IPS DF 4.7 (cell line): Measurements from ENCODE around the gene TPRX2.
"Not testable (repeated sequence)": the region's sequence is repeated elsewhere in the genome, so short reads cannot be mapped to it uniquely, and the experiment has no call there.

Experiments used
- DNase-seq: peaks from one replicate; pipeline ENCODE4 v3.0.0-alpha.2; 2013; ENCODE audit warnings: low spot score; ENCODE audit errors: extremely low read depth

TPRX2 gene, protein sequence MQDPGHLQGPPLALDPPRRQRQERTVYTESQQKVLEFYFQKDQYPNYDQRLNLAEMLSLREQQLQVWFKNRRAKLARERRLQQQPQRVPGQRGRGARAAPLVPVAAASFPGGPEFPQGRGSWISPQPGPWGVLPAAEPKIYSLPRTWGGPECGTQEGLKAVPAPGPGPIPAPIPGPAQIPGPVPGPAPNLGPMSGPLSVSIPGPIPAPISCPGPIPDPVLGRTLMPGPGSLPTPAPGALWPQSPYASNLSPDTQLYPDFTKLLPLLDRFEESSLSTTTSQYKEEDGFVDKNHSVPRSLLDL

DNA sequence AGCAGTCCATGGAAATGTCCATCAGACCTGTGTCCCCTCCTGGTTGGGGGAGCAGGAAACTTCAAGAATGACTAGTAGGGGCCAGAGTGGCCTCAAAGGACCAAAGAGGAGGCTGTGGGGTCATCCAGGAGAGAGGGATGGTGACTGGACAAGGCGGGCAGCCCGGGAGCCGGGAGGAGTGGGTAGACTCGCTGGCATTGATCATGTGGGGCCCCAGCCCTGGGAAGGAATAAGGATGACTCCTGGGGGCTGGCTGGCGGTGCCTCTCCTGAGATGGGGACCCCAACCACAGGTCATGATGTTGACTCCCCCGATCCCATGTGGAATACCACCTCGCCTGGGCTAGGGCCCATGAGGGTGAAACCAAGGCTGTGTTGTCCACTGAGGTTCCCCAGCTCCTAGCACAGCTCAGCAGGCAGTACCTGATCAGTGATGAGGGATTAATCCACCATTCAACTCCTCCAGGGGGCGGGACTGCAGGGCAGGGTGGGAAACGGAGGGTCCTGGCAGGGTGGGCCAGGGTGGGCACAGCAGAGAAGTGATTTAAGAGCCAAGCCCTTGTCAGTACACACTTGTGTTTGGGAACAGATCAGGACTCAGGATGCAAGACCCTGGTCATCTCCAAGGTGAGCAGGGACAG, at the start of gene TPRX2:
TSS of gene TPRX2 (plus strand) at position 590 of the 640 bp plus-strand sequence. CDS start at position 602, 12 bp downstream.
- not testable (repeated sequence) for DNase-seq

- DNase-seq = peak; percentile 36
These were observed 45.6 kb upstream of the TPRX2 start for GRCh38 chr19:47813304-47813994.

- DNase-seq = no peak
These were observed 45.1 kb upstream of the TPRX2 start for GRCh38 chr19:47813995-47814328.

- DNase-seq = not testable (repeated sequence)
These were observed 42.8 kb upstream of the TPRX2 start for GRCh38 chr19:47816270-47816669.

GRCh38 chr19:47818221-47818620, 40.8 kb upstream of the TPRX2 start:
- DNase-seq = not testable (repeated sequence)

DNA sequence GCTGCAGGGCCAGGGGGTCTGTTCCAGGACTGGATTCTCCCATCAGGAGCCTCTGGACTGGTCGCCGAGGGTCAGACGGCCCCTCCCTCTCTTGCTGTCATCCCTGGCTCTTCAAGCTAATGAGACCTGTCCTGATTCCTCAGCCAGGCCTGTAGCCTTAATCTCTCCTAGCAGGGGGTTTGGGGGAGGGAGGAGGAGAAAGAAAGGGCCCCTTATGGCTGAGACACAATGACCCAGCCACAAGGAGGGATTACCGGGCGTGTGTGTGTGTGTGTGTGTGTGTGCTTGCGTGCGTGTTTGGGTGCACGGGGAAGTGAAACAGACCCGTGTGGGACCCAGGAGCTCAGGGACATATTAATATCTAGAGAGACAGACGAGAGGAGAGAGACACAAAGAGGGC, 39.2 kb upstream of the TPRX2 start:
- no peak for DNase-seq

- no peak for DNase-seq
These were observed 38.6 kb upstream of the TPRX2 start for GRCh38 chr19:47820410-47820809.

- DNase-seq = no peak
These were observed 37.5 kb upstream of the TPRX2 start, which contains the start of gene CRX for GRCh38 chr19:47821460-47822020. TSS of gene CRX (plus strand) at chr19:47821937. CDS start at chr19:47834444, 12,507 bp downstream.

GRCh38 chr19:47824396-47824795, 34.6 kb upstream of the TPRX2 start:
- DNase-seq = no peak

- DNase-seq = no peak
These were observed 32.2 kb upstream of the TPRX2 start for GRCh38 chr19:47826800-47827199.

DNA sequence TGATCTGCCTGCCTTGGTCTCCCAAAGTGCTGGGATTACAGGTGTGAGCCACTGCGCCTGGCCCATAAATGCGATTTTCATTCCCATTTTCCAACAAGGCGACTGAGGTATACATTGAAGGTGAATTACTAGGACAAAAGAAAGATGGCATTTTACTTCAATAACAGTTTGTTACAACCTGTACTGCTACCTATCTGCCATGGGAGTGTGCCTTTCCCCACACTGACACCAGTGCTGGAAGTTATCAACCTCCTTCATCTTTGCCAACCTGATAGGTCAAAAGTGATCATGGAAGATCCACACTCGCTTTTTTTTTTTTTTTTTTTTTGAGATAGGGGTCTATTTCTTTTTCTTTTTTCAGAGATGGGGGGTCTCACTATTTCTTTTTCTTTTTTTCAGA, 26.3 kb upstream of the TPRX2 start:
- no peak for DNase-seq

DNA sequence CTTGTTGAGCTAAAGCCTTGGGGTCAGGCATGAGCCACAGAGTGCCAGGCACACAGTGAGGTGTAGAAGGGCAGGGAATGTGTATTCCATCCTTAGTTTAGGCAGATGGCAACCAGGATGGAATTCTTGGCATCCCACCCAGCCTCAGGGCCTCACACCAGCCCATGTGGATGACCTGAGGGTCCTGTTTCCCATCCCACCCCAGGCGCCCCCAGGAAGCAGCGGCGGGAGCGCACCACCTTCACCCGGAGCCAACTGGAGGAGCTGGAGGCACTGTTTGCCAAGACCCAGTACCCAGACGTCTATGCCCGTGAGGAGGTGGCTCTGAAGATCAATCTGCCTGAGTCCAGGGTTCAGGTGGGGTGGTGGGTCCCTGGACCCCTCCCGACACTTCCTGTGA, 23.0 kb upstream of the TPRX2 start:
- DNase-seq = no peak

GRCh38 chr19:47839411-47839810, 19.6 kb upstream of the TPRX2 start:
- DNase-seq = no peak

GRCh38 chr19:47839913-47840312, 19.1 kb upstream of the TPRX2 start:
- DNase-seq = no peak

DNA sequence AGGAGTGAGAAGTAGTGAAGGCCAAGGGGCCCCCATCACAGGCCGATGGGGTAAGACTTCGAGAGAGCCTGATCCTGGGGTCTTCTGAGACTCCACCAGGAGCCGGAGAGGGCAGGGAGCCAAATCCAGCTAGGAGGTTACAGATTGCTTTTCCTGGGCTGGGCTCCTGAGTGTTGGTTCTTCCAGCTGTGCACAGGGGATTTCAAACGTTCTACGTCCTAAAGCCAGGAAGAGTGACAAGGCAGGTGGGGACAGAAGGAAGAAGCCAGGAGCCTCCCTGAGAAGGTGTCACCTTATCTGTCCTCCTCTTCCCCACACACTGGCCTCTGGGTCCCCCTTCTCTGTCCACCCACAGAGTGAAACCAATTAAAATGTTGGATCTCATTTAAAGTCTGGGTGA, 16.1 kb upstream of the TPRX2 start:
- no peak for DNase-seq

- no peak for DNase-seq
These were observed 10.6 kb upstream of the TPRX2 start for GRCh38 chr19:47848425-47848822.

DNA sequence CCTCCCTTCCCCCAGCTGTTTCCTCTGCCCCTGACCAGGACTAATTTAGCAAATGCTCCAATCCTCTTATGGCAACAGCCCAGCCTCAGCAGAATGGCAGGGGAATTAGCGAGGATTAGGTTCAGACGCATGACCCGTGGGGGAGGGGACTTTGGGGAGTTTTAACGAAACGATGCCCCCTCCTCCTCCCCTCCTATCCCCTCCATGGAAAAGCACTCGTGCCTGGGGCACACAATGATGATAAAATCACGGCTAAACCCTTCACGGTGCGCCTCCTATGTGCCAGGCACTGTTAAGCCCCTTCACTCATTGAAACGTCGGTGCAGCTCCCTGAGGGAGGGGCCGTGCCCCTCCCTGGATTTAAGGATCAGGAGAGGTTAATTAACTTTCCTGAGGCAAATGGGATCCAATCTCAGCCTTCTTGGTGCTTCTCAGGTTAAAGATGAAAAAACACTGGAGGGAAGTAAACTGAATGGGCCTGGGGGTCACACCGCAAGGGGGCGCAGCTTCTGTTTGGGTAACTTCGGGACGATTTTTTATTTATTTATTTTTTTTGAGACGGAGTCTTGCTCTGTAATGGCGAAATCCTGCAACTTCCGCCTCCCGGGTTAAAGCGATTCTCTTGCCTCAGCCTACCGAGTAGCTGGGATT, 10.1 kb upstream of the TPRX2 start:
- DNase-seq = no peak

- DNase-seq = no peak
These were observed 6.0 kb upstream of the TPRX2 start for GRCh38 chr19:47853003-47853402.

GRCh38 chr19:47854459-47854858, 4.6 kb upstream of the TPRX2 start:
- no peak for DNase-seq

GRCh38 chr19:47858231-47858630, 804 bp upstream of the TPRX2 start:
- not testable (repeated sequence) for DNase-seq

DNA sequence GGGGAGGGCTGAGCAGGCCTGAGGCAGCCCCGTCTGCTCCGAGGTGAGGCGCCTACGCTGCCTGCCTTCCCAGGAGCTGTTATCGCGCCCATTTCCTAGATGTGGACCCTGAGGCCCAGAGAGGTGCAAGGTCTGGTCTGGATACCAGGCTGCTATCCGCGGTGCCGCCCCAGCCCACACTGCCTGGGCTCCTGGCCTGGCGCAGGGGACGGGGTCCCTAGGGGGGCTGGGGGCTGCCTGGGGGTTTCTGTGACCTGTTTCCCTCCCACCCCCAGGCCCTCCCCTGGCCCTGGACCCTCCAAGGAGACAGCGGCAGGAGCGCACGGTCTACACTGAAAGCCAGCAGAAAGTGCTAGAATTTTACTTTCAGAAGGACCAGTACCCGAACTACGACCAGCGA, 803 bp downstream of the TPRX2 start:
- DNase-seq = not testable (repeated sequence)
